Stimulated activated CD4-positive, alpha-beta T cell treated with anti-CD3 and anti-CD28 coated beads, TNF-alpha, amount 100 ng/mL, for 24 hours (primary cell): ENCODE data around the gene DACH1.
"Not testable (repeated sequence)": the region's sequence is repeated elsewhere in the genome, so short reads cannot be mapped to it uniquely, and the experiment has no call there.

ENCODE experiments used
- DNase-seq, 3 experiments: peaks; one replicate each; pipeline ENCODE4 v3.0.0-alpha.2; 2020; ENCODE audit warnings: low read depth in 3 of 3

The DACH1 gene

DNA sequence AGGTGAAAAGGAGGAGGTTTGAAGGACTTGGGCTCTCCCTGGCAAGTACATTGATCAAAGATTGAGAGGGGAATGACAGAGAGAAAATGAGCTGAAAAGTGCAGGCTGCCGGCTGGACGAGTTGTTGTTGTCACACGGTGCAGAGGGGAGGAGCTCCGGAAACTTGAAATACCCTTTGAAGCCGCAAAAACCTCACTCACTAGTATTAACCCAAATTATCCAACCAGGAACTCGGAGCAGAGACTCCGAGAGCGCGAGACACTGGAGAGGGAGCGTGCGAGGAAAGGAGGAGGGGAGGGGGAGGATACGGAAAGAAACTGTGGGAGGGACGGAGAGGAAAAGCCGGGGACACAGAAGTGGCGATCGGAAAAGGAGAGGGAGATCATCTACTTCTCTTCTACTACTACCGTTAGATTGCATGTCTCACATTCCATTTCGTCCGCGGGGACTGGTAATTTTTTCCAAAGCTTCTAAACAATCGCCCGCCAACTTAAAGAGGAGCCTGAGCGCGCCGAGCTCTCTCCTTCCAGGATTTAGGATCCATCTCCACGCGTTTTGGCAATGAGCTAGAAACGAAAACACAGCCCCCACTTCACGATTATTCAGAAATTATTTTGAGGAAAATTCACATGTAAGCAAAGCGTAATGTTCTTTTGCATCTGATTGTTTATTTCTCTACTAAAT lies at the start of gene DACH1:
Gene DACH1 (minus strand): TSS at position 74 of the 684 bp plus-strand sequence.
- DNase-seq = no peak

DNA sequence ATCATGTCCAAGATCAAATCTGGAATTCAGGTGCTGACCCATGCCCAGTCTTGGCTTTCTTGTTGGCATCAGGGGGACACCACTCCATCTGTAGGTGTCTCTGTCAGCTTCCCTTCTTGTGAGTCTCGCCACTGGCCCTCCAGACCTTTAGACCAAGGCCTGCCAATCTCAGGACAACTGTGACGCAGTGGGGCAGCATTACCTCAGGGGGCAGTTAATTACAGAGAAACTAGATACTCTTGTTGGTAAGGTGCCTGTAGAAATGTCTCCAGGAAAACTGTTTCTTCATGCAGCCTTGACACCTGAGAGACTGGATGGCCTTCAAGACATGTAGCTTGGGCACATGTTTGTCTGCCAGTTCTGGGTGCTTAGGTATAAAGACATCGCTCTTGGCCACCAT lies 46.7 kb upstream of the DACH1 start:
- DNase-seq = no peak

DNA sequence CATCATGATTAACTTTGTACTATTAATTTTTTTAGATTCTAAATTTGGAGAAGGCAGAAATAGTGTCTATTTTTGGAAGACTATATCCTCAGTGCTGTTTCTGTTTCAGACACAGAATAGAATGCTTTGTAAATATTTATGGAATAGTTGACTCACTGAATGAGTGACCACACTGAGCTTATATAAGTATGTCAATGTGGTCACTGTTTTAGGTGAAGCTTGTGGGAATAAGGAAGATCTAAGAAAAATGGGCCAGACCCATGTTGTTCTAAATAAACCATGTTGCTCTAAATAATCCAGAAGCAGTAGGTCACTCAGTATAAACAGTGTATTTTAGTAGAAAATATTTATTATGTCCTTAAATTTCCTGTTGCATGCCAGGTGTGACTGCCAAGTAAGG lies 45.5 kb upstream of the DACH1 start:
- no peak for DNase-seq

DNA sequence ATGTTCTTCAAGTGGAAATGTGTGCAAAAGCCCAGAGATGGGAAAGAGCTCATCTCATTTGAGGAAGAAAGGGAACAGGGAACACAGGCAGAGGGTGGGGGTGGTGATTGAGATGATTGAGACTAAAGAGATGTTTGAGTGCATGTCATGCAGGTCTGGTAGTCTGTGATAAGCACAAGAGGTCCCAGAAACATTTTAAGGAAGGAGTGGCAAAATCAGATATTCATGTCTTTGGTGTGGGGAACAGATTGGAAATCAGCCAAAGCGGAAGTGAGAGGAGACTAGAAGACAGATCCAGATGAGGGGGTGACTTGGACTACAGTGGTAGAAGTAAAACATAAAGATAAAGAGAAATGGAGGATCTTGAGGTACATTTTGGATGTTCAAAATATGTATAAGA lies 39.4 kb upstream of the DACH1 start:
- no peak for DNase-seq

DNA sequence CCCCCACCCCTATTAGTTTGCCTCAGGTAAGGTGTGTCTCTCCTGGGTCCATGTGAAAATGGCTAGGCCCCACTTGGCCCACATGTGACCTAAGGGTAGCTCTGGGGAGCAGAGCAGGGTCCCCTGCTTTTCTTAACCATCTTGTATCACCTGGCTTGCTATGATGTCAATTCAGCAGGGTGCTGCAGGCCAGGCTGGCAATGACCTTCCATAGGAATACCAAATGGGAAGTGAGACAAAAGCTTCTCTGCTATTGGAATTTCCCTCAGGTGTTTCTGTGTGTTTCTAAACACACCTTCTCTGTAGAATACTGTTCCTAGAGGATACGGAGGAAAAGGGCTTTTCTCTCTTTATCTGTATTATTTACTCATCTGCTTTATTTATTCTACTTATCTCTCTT lies 35.7 kb upstream of the DACH1 start:
- no peak for DNase-seq

DNA sequence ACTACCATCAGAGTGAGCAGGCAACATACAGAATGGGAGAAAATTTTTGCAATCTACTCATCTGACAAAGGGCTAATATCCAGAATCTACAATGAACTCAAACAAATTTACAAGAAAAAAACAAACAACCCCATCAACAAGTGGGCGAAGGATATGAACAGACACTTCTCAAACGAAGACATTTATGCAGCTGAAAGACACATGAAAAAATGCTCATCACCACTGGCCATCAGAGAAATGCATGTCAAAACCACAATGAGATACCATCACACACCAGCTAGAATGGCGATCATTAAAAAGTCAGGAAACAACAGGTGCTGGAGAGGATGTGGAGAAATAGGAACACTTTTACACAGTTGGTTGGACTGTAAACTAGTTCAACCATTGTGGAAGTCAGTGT lies 26.5 kb upstream of the DACH1 start:
- DNase-seq = not testable (repeated sequence)

DNA sequence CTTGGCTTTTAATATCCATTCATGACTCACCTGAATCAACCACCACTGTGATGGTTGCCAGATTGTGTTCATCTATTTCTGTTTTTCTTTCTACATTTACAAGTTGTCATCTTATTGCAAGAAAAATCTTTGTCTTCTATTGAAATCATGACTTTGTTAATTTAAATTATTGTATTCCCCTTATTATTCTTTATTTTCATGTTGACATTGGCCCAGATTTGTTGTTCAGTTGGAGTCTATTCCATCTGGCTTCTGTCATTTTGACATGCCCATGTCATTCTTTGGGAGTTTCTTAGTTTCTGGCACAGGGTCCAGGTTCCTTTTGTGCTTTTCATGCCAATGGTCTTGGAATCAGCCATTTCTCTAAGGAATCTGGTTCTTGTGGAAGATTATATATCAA lies 19.9 kb upstream of the DACH1 start:
- no peak for DNase-seq

DNA sequence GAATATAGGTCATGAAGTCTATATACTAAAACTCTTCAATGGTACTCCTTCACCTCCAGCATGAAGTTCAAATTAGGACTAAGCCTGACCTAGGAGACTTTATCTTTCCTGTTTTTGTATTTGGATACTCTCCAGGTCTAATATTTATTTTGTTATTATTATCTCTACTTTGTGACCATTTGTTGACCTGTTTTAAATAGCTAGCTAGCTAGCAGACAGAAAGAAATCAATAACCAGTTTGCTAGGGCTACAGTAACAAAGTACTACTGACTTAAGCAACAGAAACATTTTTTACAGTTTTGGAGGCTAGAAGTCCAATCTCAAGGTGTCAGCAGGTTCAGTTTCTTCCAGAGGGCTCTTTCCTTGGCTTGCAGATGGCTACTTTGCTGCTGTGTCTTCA lies 15.1 kb upstream of the DACH1 start:
- no peak for DNase-seq

DNA sequence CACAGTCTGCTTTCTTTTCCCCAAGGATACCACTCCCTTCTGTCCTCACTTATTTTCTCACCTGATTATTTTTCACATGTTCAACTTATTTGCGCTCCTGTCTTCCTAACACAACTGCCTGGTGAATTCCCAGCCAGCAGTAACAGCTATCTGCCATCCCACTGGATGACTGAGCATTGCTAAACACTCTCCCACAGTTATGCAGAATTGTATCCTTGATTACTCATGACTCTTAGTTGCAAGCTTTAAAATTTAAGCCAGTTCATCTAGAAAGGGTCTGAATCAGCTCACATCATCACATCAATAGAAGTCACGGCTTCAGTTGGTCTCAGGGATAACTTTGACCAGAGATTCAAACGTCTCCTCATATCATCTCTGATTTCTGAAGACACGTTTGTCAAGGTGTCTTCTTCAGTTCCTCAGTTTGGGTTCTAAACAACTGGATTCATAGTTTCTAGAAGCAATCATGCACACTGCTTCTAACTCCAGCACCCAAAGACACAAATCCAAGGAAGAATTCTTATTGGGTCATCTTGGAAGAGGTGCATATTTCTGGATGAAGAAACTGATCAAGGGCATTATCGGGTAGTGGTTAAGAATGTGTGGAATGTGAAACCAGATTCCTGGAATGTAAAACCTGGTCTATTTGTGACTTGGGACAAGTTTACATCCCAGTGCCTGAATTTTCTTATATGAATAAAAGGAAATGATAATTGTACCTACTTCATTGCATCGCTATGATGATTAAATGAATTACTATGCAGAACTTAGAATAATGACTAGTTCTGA lies 13.9 kb upstream of the DACH1 start:
- DNase-seq = no peak

DNA sequence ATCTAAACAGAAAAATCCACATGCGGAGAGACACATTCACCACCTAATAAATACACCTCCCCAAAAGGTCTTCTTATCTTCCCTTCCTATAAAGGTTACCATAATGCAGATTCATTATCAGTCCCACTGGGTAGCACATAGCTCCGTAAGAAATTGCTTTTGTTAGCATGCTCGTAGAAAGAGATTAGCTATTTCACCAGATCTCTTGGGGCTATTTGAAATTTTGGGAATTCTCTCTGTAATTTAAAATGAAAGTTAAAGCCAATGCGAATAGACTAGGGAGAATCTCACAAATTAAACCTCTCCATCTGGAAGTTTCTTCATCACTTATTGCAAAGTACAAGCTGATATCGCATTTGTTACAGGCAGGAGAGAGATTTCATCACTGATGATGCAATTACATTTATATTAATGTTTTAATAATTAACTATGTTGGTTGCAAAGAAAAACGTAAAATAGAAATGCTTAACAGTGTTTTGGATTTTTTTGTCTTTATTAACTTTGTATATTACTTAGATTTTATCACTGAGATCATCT lies 12.9 kb upstream of the DACH1 start:
- no peak for DNase-seq

DNA sequence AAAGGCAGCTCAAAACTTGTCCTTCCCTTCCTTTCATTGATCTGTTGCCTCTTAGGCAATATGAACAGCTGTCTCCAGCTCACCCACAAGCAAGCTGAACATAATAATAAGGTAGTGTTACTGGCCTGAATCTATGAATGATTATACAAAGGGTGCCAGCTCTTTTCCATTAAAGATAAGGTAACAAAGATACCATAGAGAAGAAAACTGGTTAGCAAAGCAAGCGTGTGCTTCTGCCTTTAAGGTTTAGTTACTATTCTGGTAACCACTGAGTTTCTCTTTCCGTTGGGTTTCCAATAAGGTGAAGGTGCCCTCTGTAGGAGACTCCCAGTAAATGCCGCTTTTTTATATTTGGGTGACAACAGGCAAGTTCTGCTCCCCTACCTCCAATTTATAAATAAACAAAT lies 12.1 kb upstream of the DACH1 start:
- no peak for DNase-seq

DNA sequence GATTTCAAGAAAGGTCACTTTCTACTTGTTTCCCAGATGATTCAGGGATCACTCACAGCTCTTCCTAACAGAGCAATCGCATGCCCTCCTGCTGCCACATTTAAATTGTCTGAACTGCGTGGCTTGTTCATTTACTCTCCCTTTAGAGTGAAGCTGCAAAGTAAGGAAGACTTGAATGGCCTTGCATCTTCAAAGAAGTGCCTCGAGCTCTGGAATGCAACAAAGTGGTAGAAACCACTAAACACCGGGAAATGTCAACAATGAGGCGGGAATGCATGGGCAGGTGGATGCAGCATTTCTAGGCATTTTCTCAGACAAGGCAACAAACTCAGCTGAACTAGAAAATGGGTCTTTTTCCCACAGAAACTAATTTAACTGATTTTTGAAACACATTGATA lies 10.3 kb upstream of the DACH1 start:
- no peak for DNase-seq

DNA sequence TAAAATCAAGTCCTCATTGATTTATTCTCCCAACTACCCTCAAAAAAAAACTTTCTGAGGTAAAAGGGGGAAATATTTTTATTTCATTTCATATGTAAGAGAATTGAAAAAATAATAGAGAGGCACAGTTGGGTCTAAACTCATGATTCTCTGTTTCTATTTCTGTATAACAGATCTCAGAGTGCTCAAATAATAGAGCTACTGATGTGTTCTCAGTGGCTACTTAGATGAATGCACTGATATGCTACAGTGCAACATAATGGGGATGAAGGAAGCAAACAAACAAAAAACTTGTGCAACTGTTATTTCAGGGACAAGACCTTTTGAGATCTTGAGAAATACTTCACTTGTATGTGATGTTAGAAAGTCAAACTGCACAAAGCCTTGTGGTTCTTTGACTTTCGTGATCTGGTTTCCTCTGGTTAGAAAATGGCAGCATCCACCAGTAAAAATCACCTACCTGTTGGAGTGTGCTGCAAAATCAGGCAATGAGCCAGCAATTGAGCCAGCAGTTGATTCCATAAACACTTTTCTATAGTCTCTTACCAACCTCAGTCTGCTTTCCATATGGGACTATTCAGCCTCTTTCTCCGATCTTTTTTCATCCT lies 9.7 kb upstream of the DACH1 start:
- no peak for DNase-seq

DNA sequence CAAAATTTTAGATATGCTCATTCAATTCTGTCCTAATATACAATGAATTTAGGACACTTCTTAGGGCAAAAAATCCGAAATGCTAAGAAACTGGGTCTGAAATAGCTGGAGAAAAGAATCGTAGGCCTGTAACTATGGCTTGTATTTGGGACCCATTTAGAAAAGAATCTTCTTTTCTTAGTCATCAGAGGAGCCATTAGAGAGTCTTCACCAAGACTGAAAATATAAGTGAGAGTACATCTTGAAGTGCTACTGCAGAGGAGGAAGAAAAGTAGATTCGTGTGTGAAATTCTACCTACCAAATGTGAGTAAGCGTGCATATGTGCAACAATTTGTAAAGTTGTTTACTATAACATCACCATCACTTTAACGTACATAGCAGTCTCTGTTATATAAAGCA lies 8.8 kb upstream of the DACH1 start:
- no peak for DNase-seq

DNA sequence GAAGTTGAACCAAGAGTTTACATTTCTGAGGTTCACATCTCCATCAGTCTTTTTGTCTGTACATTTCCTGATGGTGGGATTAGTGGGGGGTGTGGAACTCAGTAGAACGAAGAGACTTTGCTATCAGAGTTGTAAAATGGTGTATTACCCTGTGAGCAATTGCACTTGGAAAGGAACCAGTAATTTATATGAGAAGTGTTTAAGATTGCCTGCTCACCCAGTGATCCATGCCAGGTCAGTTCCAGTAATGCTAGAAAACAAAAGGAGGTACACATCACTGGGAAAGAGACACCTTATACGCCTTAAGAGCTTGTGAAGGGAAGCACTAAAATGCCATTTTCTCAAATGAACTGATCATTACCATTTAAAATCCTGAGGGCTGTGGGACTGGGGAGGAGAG lies 7.5 kb upstream of the DACH1 start:
- DNase-seq = no peak

DNA sequence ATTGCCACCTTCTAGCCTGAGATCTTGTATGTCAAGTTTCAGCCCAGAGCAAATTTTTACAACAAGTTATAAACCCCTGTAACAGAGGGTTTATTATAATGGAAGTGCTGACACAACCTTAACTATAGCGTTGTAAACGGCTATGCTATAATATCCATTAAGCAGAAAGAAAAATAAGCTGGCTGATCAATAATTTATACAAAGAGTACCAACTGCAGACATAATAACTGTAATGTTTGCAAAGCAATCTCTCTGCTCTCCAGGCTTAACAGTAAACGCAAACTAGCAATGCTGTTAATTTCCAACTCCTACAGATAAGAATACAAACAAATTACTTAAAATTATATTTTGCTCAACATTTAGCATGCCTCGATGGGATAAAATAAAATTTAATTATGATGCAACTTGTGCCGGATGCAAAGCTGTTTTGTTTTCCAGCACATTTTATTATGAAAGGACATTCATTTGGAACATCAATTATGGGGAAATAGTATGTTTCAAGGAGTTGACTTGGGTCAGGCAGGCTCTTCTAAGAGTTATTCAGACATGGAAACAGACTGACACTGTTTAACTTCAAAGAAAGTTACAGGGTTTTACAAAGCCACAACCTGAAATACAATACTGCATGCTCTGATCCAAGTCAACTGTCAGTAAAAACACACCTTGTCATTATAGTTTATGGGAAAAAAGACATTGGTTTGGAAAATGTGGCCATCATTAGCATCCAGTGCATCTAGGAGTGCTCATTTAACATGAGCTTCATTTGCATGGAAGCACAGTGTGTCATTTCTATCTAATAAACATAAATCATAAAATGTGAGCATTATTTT lies 6.6 kb upstream of the DACH1 start:
- DNase-seq = no peak

DNA sequence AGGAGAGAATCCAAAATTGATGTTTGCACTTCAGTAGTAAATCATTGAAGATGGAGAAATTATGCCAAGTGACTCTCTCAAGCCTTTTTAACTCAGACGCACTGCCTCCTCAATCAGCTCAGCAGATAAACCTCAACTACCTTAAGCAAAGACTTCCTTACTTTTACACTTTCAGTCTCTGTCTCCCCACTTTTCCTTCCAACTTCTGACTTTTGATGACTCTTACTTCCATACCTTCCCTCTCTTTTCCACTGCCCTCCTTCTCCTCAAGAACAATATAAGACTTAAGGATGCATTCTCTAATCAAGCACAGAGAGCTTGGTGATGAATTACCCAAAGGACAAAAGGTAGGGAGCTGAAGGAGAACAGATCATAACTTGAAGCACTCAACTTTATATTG lies 4.8 kb upstream of the DACH1 start:
- no peak for DNase-seq

DNA sequence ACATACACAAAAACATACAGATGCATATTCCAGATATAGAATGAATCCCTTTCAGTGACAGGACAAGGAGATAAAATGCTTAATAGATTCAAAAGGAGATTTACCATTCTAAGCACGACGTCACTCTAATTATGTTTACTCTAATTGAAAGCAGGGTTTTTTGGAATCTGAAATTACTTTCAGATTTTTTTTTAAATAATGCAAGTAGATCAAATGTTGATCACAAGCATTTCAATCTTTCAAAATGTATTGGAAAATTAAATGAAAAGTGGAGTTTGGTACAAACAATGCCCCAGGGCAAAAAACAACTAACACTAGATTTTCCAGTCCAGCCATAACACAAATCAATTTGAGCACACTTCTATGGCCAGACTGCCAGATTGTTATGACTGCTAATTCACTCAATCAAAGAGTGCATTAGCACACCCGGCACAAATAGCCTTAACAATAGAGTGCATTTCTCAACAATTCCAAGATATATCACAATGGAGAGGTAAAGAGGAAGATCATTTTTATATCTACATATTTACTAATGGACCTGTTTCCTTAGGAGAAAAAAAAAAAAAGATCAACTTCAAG lies 4.3 kb upstream of the DACH1 start:
- no peak for DNase-seq

DNA sequence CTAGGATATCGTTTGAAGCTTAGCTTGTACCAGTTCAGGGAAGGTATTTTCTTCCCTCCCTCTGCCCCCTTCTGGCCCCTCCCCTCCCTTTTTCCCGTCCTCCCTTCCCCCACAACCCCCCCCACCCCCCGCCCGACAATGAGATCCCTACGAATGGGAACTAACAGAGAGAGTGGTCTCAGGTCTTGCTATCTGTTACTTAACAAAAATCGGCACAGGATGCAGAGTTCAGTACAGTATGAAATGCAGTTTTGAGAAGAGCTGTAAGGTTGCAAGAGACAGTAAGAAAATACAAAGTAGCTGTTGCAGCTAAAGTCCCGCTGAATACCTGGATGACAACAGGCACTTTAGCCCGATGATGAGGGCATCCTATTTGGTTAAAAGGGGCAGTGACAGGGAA lies 3.1 kb upstream of the DACH1 start:
- no peak for DNase-seq

DNA sequence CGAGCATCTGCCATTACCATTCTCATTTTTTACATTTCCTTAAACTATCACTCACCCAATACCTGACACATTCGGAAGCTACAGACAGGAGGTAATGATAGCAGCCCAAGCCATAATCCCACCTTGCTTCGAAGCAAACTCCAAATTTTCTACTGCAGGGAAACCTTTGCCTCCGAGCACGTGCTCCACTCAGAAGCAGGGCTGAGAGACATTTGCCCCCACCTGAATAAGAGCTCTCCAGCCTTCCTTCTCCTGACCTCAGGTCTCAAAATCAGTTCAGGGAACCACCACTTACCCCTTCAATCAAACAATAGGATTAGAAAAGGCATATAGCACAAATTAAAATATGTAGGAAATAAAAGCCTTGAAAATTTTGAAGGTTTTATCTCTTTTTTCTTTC lies 2.3 kb upstream of the DACH1 start:
- no peak for DNase-seq

DNA sequence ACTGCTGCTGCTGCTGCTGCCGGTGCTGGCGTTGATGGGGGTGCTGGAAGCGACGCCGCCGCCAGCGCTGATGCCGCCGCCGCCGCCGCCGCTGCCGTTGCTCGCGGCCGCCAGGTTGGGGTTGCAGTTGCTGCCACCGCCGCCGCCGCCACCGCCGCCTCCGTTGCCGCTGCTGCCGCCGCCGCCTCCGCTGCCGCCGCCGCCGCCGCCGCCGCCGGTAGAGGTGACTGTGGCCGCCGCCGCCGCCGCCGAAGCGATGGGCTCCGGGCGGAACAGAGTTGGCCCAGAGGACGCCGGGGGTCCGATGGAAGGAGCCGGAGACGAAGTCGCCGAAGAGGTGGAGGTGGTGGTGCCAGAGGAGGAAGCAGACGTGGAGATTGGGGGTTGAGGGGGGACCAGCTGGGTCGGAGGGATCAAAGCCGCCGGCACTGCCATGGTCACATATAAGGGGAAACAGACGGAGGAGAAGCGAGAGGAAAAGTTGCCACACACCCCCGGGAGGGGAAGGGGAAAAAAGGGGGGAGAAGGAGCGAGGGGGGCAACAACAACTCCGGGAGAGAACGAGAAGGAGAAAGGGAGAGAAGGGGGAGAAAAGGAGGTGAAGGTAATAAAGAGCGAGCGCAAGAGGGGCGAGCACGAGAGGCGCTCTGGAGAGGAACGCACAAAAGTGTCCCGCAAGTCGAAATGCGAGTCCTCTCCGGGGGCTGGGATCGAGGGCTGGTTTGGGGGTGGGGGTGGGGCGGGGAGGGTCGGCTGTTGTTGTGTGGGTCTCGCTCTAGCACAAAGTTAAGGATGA lies 471 bp downstream of the DACH1 start:
- DNase-seq = no peak
